ENCODE results near the gene ZC2HC1C. TPM values are rescaled to one million over a fixed set of nuclear protein-coding genes. Genes with fewer than 3 reads are reported as not detected.

Gene ZC2HC1C
- total and polyA plus RNA-seq, 2 of the 13 experiments (the other 11 are each of a cell fraction or from before 2014, with no cell fraction given): 3.3 to 3.5 TPM

- TF ChIP-seq, protein P1, sequence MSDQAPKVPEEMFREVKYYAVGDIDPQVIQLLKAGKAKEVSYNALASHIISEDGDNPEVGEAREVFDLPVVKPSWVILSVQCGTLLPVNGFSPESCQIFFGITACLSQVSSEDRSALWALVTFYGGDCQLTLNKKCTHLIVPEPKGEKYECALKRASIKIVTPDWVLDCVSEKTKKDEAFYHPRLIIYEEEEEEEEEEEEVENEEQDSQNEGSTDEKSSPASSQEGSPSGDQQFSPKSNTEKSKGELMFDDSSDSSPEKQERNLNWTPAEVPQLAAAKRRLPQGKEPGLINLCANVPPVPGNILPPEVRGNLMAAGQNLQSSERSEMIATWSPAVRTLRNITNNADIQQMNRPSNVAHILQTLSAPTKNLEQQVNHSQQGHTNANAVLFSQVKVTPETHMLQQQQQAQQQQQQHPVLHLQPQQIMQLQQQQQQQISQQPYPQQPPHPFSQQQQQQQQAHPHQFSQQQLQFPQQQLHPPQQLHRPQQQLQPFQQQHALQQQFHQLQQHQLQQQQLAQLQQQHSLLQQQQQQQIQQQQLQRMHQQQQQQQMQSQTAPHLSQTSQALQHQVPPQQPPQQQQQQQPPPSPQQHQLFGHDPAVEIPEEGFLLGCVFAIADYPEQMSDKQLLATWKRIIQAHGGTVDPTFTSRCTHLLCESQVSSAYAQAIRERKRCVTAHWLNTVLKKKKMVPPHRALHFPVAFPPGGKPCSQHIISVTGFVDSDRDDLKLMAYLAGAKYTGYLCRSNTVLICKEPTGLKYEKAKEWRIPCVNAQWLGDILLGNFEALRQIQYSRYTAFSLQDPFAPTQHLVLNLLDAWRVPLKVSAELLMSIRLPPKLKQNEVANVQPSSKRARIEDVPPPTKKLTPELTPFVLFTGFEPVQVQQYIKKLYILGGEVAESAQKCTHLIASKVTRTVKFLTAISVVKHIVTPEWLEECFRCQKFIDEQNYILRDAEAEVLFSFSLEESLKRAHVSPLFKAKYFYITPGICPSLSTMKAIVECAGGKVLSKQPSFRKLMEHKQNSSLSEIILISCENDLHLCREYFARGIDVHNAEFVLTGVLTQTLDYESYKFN (CRISPR knock-in tag; conservative IDR thresholded peaks at IDR 0.05): peak; percentile 25; the same call in 1 of the 2 replicates
- no peak for TF ChIP-seq ZNF3 (CRISPR knock-in tag; IDR thresholded peaks at IDR 0.05)
- TF ChIP-seq ZNF724P (CRISPR knock-in tag; IDR thresholded peaks at IDR 0.05; ENCODE audit: borderline replicate concordance): 0 out of 2 replicates have a peak, but pooled peaks have one; percentile 61
- peak; percentile 29 for TF ChIP-seq RBM22 (optimal IDR thresholded peaks at IDR 0.05; ENCODE audit: low read length)
- no peak for TF ChIP-seq ZBTB21 (CRISPR knock-in tag; IDR thresholded peaks at IDR 0.05)
- peak; percentile 20; the same call in 1 of the 2 replicates for TF ChIP-seq ZNF792 (CRISPR knock-in tag; IDR thresholded peaks at IDR 0.05)
- peak; percentile 72; the same call in 1 of the 2 replicates for TF ChIP-seq ZNF275 (CRISPR knock-in tag; IDR thresholded peaks at IDR 0.05; ENCODE audit: borderline replicate concordance)
- peak; percentile 11; the same call in 1 of the 2 replicates for TF ChIP-seq ZNF256 (CRISPR knock-in tag; conservative IDR thresholded peaks at IDR 0.05)
- peak; percentile 64; the same call in 1 of the 2 replicates for TF ChIP-seq ZC3H13 (CRISPR knock-in tag; IDR thresholded peaks at IDR 0.05)
- 0 out of 4 replicates have a peak, but pooled peaks of 1 of the 2 experiments have one; percentile 15 for TF ChIP-seq EP300 (IDR thresholded peaks at IDR 0.05; ENCODE audit: low read depth in 2 of 2, low read length in 2 of 2)
- no peak for TF ChIP-seq EP300 (CRISPR knock-in tag; IDR thresholded peaks at IDR 0.05; ENCODE audit: borderline replicate concordance)
- TF ChIP-seq ZFYVE20 (CRISPR knock-in tag; IDR thresholded peaks at IDR 0.05; ENCODE audit: borderline replicate concordance, low read depth): 0 out of 2 replicates have a peak, but pooled peaks have one; percentile 48
- TF ChIP-seq ZNF691 (CRISPR knock-in tag; IDR thresholded peaks at IDR 0.05; ENCODE audit: borderline replicate concordance, low read depth): peak; percentile 61; the same call in 1 of the 2 replicates
- 0 out of 2 replicates have a peak, but pooled peaks have one; percentile 36 for TF ChIP-seq ZNF589 (CRISPR knock-in tag; conservative IDR thresholded peaks at IDR 0.05)
- no peak for TF ChIP-seq SIX1 (CRISPR knock-in tag; IDR thresholded peaks at IDR 0.05; ENCODE audit: borderline replicate concordance)
- TF ChIP-seq ZNF891 (CRISPR knock-in tag; IDR thresholded peaks at IDR 0.05): peak; percentile 78
- peak; percentile 57; the same call in 1 of the 2 replicates for TF ChIP-seq IRF2 (CRISPR knock-in tag; IDR thresholded peaks at IDR 0.05)
- TF ChIP-seq ASH2L (IDR thresholded peaks at IDR 0.05; ENCODE audit: insufficient read length, low read depth, low read length): peak; percentile 76
- TF ChIP-seq SMAD9 (CRISPR knock-in tag; IDR thresholded peaks at IDR 0.05): 0 out of 2 replicates have a peak, but pooled peaks have one; percentile 32
- 0 out of 2 replicates have a peak, but pooled peaks have one; percentile 49 for TF ChIP-seq MYNN (CRISPR knock-in tag; IDR thresholded peaks at IDR 0.05; ENCODE audit: low read depth)
- 0 out of 2 replicates have a peak, but pooled peaks have one; percentile 90 for TF ChIP-seq ISX (CRISPR knock-in tag; conservative IDR thresholded peaks at IDR 0.05)
- TF ChIP-seq SP140L (CRISPR knock-in tag; IDR thresholded peaks at IDR 0.05; ENCODE audit: borderline replicate concordance): no peak
- TF ChIP-seq, protein P2, sequence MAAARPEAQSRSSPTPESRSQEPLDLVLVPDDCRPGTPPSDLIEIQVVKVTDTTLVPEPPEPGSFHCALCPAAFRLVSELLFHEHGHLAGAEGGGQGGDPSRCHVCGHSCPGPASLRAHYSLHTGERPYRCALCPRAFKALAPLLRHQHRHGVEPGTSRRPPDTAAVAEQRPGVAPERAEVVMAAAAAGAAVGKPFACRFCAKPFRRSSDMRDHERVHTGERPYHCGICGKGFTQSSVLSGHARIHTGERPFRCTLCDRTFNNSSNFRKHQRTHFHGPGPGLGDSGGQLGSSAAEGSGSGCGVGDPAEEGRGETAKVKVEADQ (CRISPR knock-in tag; IDR thresholded peaks at IDR 0.05; ENCODE audit: borderline replicate concordance): peak; percentile 56; the same call in 1 of the 2 replicates
Observed at GRCh38 chr14:75069121-75069810, at the start of gene ZC2HC1C (continued).
